HG02798 (cell line): Measurements from ENCODE around the gene INPP5J.
"Not testable (repeated sequence)": the region's sequence is repeated elsewhere in the genome, so short reads cannot be mapped to it uniquely, and the experiment has no call there.

Experiments used
- ATAC-seq: cut with Tn5 transposase; IDR thresholded peaks from one replicate; pipeline ENCODE4 v1.9.1; 2021; ENCODE audit warnings: mild to moderate bottlenecking; ENCODE audit not compliant: unreplicated experiment, poor library complexity

The INPP5J gene

GRCh38 chr22:31099841-31100761 lies 22.7 kb upstream of the INPP5J start:
- no peak for ATAC-seq

- no peak for ATAC-seq
Measured at GRCh38 chr22:31100762-31101525, 21.8 kb upstream of the INPP5J start.

GRCh38 chr22:31102441-31103081 lies 20.2 kb upstream of the INPP5J start:
- no peak for ATAC-seq

GRCh38 chr22:31103111-31103510 lies 19.7 kb upstream of the INPP5J start:
- ATAC-seq: no peak

- no peak for ATAC-seq
Measured at GRCh38 chr22:31103899-31104694, 18.7 kb upstream of the INPP5J start.

GRCh38 chr22:31104869-31105268 lies 17.9 kb upstream of the INPP5J start:
- ATAC-seq: no peak

- ATAC-seq: no peak
Measured at GRCh38 chr22:31105282-31105929, 17.4 kb upstream of the INPP5J start.

- no peak for ATAC-seq
Measured at GRCh38 chr22:31106001-31106571, 16.7 kb upstream of the INPP5J start.

GRCh38 chr22:31106731-31107177 lies 16.0 kb upstream of the INPP5J start:
- ATAC-seq: no peak

- peak; percentile 95 for ATAC-seq
Measured at GRCh38 chr22:31107178-31107893, 15.4 kb upstream of the INPP5J start, which contains the start of gene SELENOM. TSS of gene SELENOM (minus strand) at chr22:31107568. CDS start at chr22:31107505, 63 bp downstream.

GRCh38 chr22:31107894-31108218 lies 14.9 kb upstream of the INPP5J start:
- ATAC-seq: peak; percentile 16

- not testable (repeated sequence) for ATAC-seq
Measured at GRCh38 chr22:31112547-31113091, 10.1 kb upstream of the INPP5J start.

GRCh38 chr22:31118046-31118820 lies 4.5 kb upstream of the INPP5J start:
- no peak for ATAC-seq

- no peak for ATAC-seq
Measured at GRCh38 chr22:31119026-31119717, 3.6 kb upstream of the INPP5J start.

- no peak for ATAC-seq
Measured at GRCh38 chr22:31120230-31120629, 2.5 kb upstream of the INPP5J start.

GRCh38 chr22:31120642-31121041 lies 2.1 kb upstream of the INPP5J start:
- no peak for ATAC-seq

- ATAC-seq: no peak
Measured at GRCh38 chr22:31121403-31121802, 1.4 kb upstream of the INPP5J start.
